ENCODE results near the gene RAPGEF6.

- TF ChIP-seq, protein P1, sequence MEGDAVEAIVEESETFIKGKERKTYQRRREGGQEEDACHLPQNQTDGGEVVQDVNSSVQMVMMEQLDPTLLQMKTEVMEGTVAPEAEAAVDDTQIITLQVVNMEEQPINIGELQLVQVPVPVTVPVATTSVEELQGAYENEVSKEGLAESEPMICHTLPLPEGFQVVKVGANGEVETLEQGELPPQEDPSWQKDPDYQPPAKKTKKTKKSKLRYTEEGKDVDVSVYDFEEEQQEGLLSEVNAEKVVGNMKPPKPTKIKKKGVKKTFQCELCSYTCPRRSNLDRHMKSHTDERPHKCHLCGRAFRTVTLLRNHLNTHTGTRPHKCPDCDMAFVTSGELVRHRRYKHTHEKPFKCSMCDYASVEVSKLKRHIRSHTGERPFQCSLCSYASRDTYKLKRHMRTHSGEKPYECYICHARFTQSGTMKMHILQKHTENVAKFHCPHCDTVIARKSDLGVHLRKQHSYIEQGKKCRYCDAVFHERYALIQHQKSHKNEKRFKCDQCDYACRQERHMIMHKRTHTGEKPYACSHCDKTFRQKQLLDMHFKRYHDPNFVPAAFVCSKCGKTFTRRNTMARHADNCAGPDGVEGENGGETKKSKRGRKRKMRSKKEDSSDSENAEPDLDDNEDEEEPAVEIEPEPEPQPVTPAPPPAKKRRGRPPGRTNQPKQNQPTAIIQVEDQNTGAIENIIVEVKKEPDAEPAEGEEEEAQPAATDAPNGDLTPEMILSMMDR (IDR thresholded peaks at IDR 0.05) = no peak
- no peak for TF ChIP-seq POLR2A (IDR thresholded peaks at IDR 0.05)
Observed at GRCh38 chr5:131381777-131382176, 253.3 kb downstream of the RAPGEF6 start.

Measured in adrenal gland (tissue), 5 donors.